Cardiac septum (tissue), 1 donor: ENCODE measurements around the gene BLM. TPM values are rescaled to one million over a fixed set of nuclear protein-coding genes. Genes with fewer than 3 reads are reported as not detected.
"Not testable (repeated sequence)": the region's sequence is repeated elsewhere in the genome, so short reads cannot be mapped to it uniquely, and the experiment has no call there.

Source experiments
- DNase-seq: peaks from one replicate; pipeline ENCODE4 v3.0.0-alpha.2; 2020; ENCODE audit warnings: low spot score
- intact Hi-C: fragments of 100-400 bp; cut with DNase I; formaldehyde crosslinking; loops from one replicate; pipeline ENCODE4 v1.14.0; 2022
- total RNA-seq: library from RNA; stranded (reverse); fragmentation: NEBNext Ultra II Directional; extraction: Animal tissue kit (Norgen Biotek cat#: 25700); gene quantifications from one replicate; pipeline ENCODE4 v1.2.1, GENCODE V29; 2021
- donor health status: DM: no; HTN: no; CAD: no.

Gene BLM
- total RNA-seq, 1 donor from 2014 or later: 0.75 TPM

DNA sequence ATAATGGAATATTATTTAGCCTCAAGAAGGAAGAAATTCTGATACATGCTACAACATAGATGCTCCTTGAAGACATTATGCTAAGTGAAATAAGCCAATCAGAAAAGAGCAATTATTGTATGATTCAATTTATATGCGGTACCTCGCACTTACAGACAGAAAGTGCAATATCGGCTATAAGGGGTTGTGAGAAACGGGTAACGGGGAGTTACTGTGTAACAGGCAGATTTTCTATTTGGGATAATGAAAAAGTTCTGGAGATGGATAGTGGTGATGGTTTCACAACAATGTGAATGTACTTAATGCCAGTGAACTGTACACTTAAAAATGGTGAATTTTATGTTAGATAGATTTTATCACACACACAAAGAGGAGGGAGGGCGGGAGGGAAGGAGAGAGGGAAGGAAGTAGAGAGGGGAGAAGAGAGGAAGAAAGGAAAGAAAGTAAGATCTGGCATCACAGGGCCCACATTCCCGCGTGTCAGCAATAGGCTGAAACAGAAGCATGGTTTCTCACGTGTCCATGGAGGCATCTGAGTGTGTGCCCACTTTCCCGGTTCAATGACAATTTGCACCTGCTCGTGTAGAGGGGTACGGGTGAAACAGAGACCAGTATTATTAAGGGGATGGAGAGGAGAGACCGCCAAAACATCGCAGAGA is 700 bp upstream of the BLM start:
- intact Hi-C loops: loop anchor here (5.0 kb wide), 2 partner anchors 156 to 171 kb away; no protein-coding TSS in a partner anchor

DNA sequence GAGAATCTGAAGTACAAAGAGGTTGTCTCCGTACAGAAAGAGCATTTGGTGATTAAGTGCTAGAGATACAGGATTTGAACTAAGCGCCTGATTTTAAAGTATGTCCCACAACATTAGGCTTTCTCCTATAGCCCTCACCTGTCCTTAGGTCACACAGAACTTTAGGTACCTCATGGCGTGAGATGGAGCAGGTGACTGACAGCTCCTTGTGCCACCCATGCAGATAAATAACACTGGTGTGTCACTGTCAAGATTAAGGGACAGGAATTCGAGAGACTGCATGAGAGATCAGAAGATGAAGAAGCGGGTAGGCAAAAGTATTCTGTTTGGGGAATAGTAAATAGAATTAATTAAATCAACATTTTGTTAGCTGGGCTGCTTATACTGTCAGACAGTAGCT is 1.1 kb downstream of the BLM start:
- DNase-seq: no peak
- intact Hi-C loops: loop anchor here (5.0 kb wide), 2 partner anchors 154 to 169 kb away; no protein-coding TSS in a partner anchor

More for the DNA sequence above, 700 bp upstream of the BLM start:
- no peak for DNase-seq

DNA sequence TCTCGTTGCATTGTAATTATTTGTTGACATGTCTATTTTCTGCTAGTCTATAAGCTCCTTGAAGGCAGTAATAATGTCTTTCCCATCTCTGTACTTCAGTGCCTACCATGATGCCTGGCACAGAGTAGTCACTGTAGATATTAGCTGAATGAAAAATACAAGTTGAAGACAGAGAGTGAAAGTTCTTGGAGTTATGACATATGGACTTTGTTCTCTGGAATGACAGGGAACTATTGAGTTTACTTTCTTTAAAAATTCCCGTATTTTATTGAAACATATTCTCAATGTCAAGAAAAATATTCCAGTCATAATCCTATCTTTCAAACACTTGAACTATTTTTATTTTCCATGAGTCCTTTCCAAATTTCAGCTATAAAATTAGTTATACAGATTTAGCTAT is 3.0 kb downstream of the BLM start:
- intact Hi-C loops: no loop called here
- no peak for DNase-seq

DNA sequence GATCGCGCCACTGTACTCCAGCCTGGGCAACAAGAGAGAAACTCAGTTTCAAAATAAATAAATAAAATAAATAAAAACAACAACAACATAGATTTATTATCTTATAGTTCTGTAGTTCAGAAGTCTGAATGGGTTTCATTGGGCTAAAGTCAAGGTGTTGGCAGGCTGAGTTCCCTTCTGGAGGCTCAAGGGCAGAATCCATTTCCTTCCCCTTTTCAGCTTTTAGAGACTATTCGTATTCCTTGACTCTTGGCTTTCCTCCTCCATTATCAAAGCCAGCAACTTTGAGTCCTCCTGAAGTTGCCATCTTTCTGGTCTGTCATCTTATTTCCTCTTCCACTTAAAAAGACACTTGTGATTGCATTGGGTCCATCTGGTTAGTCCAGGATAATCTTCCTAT is 12.1 kb downstream of the BLM start:
- DNase-seq: no peak
- intact Hi-C loops: no loop called here

DNA sequence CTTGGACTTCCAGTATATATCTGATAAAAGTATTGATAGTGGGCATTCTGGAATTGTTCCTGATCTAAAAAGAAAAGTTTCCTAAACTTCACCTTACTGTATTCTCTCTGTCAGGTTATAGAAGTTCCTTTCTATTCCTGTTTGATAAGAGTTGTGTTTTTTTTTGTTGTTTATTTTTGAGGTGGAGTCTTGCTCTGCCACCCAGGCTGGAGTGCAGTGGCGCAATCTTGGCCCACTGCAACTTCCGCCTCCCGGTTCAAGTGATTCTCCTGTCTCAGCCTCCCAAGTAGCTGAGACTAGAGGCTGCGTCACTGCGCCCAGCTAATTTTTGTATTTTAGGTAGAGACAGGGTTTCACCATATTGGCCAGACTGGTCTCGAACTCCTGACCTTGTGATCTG is 13.1 kb downstream of the BLM start:
- intact Hi-C loops: no loop called here
- DNase-seq: no peak

DNA sequence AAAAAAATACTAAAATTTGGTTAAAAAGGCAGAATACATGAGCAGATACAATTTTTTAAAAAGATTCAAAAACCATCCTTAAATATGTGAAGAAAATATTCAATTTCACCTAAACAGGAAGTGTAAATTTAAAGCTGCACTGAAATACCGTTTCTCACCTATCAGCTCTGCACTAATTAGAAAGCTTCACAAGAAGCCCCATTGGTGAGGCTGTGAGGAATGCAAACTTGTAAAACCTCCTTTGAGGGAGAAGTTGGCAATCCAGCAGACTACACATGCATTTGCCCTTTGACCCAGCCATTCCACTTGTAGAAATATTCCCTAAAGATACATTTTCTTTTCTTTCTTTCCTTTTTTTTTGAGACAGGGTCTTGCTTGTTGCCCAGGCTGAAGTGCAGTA is 18.8 kb downstream of the BLM start:
- intact Hi-C loops: no loop called here
- DNase-seq: no peak

DNA sequence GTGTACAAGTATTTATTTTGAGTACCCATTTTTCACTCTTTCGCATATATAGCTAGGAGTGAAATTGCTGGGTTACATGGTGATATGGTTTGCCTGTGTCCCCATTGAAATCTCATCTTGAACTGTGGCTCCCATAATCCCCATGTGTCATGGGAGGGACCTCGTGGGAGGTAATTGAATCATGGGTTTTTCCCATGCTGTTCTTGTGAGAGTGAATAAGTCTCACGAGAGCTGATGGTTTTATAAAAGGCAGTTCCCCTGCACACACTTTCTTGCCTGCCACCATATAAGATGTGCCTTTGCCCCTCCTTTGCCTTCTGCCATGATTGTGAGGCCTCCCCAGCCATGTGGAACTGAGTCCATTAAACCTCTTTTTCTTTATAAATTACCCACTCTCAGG is 23.4 kb downstream of the BLM start:
- DNase-seq, intact Hi-C loops: not testable (repeated sequence)

DNA sequence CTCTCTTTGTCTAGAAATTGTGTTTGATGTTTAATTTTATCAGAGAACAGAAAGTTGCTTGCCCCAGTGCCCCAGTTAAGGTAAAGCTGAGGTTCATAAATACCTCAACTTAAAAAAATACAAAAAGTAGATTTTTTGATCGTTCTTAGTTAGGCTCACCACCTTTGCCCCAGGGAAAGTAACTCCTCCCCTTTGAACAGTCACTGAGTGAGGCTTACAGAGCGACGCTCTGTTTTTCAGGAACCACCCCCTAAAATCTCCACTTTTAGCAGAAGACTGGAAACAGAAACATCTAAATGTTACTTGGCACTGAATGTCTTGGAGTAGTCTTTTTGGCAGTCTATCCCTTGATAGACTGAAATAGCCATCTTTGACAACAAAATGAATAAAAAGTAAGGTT is 24.9 kb downstream of the BLM start:
- DNase-seq: no peak
- intact Hi-C loops: no loop called here

DNA sequence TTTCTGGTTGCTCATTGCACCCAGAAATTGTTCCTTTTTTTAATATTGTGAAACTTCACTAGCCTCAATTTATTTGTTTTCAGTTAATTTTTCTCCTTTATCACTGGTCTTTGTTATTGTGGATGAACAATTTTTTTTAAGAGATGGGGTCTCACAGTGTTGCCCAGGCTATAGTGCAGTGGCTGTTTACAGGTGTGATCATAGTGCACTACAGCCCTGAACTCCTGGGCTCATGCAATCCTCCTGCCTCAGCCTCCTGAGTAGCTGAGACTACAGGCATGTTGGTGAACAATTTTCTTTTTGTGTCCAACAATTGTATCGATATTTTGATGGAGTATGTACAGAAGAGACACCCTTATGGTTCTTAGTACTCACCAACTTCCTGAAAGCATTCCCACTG is 26.3 kb downstream of the BLM start:
- DNase-seq: no peak
- intact Hi-C loops: no loop called here

DNA sequence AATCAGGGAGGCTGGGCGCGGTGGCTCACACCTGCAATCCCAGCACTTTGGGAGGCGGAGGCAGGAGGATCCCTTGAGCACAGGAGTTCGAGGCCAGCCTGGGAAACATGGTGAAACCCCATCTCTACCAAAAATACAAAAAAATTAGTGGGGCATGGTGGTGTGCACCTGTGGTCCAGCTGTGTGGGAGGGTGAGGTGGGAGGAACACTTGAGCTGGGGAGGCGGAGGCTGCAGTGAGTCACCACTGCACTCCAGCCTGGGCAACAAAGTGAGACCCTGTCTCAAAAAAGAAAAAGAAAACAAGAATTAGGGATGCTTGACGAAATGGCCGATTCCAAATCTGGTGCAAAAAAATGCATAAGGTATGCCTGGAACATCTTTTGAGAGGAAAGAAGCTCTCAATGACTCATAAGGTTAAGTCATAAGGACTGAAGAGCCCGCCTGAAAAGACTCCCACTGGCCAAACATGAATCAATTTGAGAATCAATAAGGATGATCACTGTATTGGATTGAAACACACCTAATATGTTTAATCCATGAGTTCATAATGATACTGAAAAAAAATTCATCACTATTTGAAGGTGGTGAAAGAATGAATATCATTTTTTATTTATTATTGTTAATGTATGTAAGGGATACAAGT is 27.7 kb downstream of the BLM start:
- intact Hi-C loops: no loop called here
- no peak for DNase-seq

DNA sequence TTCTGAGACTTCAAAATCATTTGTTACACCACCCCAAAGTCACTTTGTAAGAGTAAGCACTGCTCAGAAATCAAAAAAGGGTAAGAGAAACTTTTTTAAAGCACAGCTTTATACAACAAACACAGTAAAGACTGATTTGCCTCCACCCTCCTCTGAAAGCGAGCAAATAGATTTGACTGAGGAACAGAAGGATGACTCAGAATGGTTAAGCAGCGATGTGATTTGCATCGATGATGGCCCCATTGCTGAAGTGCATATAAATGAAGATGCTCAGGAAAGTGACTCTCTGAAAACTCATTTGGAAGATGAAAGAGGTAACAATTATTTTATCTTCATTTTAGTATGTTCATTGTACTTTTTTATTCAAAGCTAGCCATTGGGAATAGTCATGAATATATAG is 32.6 kb downstream of the BLM start:
- intact Hi-C loops: no loop called here
- no peak for DNase-seq

DNA sequence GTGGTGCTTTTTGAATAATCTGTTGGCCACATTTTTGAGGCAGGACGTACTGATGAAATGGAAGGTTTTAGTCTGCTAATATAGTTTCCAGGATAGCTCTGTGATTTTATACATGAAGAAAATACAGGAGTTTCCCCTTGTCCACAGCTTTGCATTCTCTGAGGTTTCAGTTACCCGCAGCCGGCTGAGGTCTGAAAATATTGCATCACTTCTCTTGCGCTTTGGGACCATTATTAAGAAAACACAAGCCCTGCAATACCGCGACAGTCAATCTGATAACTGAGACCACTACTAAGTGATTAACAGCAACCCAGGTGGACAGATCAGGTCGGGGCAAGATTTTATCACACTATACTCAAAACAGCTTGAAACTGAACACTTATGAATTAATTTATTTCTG is 33.0 kb downstream of the BLM start:
- intact Hi-C loops: no loop called here

DNA sequence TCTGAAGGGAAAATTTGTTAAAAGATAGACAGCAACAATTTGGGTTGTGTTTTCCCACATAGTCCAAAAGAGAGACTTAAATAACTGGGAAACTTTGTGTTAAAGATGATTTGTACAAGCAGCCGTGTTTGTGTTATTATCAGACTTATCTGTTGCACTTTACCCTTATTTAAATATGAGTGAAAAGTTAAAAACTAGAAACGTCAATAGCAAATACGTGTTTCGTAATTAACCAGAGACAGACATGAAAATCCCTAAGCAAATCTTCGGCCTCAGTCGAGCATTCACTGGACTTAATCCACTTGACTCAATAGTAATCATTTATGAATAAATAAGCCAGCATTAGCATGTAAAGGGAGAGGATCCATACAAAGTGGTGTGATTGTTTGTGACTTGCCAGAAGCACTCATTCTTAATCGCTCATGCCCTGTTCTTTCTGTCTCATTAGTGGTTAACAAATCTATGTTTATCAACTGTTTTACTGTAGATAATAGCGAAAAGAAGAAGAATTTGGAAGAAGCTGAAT is 34.2 kb downstream of the BLM start:
- DNase-seq: no peak
- intact Hi-C loops: no loop called here

More for the DNA sequence above, 33.0 kb downstream of the BLM start:
- no peak for DNase-seq

DNA sequence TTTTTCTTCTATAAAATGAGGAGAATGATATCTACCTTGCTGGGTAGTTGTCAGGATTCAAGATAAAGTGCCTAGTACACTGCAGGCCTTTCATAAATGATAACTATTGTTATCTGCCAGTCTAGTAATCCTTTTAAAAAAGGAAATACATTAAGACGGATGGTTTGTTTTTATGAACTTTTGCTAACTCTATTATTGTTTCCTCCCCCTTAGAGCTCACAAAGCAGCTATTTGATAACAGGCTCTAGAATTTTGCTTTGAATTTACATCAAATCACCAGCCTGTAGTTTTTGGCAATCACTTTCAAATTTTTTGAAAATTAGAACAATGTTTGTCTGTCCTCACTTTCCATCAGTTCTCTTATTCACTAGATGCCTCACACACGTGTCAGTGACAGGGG is 39.8 kb downstream of the BLM start:
- DNase-seq: no peak
- intact Hi-C loops: no loop called here

DNA sequence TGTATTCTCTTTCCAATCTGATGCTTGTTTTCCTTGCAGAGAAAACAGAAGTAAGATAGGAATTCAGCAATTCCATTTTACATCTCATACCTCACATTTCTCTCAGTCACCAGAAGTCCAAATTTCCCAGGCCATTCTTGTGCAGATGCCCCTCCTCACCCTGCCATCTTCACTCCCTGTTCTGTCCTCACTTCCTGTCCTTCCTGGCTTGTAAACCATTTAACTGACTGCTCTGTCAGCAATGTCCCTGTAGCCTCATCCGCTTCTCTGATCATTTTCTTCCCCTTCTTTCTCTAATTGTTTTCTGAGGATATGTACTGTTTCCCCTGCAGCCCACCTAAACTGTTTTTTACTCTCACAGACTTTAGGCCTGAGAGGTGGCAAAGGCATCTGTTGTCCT is 40.3 kb downstream of the BLM start:
- DNase-seq: no peak
- intact Hi-C loops: no loop called here

DNA sequence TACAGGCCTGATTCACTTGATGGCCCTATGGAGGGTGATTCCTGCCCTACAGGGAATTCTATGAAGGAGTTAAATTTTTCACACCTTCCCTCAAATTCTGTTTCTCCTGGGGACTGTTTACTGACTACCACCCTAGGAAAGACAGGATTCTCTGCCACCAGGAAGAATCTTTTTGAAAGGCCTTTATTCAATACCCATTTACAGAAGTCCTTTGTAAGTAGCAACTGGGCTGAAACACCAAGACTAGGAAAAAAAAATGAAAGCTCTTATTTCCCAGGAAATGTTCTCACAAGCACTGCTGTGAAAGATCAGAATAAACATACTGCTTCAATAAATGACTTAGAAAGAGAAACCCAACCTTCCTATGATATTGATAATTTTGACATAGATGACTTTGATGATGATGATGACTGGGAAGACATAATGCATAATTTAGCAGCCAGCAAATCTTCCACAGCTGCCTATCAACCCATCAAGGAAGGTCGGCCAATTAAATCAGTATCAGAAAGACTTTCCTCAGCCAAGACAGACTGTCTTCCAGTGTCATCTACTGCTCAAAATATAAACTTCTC is 43.6 kb downstream of the BLM start:
- no peak for DNase-seq
- intact Hi-C loops: no loop called here

DNA sequence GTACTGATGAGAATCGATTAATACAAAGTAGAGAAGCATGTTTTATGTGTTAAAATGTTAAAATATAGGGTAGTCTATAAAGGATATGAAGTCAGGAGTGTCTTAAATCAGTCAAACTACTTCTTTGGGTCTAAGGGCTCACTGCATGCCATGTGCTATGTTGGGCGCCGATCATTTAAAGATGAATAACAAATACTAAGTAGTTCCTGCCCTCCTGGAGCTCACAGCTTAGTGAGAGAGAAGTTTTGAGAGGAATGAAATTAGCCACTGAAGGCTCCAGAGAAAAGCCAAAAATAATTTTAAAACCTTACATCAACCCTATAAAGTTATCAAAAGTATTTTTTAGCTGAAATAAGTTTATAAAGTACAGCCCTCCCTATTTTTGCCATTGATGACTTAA is 44.5 kb downstream of the BLM start:
- no peak for DNase-seq
- intact Hi-C loops: no loop called here

DNA sequence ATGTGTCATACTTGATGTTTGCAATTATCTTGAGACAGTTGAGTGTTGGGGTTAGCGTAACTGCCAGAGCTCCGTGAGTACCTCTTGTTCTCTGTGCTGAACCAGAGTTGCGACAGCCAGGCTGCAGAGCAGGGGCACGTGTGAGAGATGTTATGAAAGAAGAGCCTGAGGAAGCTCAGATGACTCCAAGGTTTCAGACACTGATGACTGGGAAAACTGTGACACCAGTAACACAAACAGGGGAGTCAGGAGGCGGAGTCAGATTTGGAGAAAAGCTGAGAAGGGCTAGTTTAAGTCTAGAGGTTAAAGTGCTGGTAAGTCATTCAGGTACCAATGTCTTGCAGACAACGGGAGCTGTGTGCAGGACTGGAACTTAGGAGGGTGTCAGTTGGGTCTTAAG is 45.0 kb downstream of the BLM start:
- DNase-seq: peak; percentile 88
- intact Hi-C loops: no loop called here

DNA sequence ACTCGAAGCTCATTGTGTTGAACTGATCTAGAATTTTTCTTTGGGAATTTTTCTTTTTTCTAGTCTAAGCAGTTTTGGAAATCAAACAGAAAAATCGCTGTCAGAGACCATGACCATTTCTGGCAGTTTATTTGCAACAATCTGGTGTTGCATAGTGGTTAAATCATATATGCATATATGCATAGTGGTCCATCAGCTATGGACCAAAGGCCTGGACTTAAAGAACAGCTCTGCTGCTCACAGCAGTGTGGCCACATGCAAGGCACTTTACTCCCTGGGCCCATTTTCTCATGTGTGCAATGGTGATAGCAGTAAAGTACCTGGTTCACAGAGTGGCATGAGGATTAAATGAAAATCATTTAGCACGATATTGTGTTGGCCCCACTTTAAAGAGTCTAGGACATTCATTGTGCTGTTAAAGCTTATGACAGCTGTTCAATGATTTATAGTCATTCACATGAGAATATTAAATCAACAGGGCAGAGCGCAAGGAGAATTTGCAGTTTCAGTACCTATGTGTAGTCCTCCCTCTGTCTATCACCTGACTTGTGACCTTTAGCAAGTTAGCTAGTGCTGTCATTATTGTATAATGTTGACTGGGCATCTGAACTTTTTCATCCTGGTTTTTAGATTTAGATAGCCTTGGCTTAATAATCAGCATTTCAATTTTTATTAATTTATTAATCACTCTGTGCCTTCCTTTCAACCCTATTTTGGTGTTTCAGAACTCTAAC is 46.4 kb downstream of the BLM start:
- DNase-seq: no peak
- intact Hi-C loops: no loop called here

DNA sequence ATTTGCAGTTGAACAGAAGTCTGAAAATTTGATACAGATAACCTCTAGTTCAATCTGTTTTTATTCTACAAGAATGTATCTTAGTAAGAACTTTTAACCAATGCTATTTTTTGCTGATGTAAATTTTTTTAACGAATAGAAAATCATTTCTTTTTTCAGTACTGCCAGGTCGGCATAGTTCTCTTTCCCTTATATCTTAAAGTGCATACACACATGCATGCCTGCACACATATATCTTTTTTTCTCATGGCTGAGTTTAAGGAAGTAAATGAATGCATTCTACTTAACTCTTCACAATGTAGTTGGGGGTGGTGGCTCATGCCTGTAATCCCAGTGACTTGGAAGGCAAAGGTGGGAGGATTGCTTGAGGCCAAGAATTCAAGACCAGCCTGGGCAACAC is 48.4 kb downstream of the BLM start:
- no peak for DNase-seq
- intact Hi-C loops: no loop called here
